ENCODE results near the gene LANCL3. TPM values are rescaled to one million over a fixed set of nuclear protein-coding genes. Genes with fewer than 3 reads are reported as not detected.

The LANCL3 gene
- total and polyA plus RNA-seq, 12 donors: 0.04 to 0.69 (median 0.14) TPM

- DNase-seq: no peak
- TF ChIP-seq POLR2A (IDR thresholded peaks at IDR 0.05) (no peak), CTCF (IDR thresholded peaks at IDR 0.05) (no peak)
- intact Hi-C loops (cut with DNase I): no loop called here
- 71 to 77% (median 74%) methylated on average over 9 of the region's 9 CpGs for WGBS, 4 donors
- Histone ChIP-seq H3K36me3 (replicated peaks in 1 of 2) (no peaks in the 10 kb centered on the region), H3K9me3 (replicated peaks in 1 of 3) (no peaks in the 10 kb centered on the region), H3K27me3 (peaks cover 17% of the 10 kb centered on the region), H3K4me3 (peak overlapping the region in 1 of 4 donors; percentile 66), H3K27ac (peak overlapping the region in 2 of 5 donors; percentile 63 to 73), H3K4me1 (replicated peaks in 1 of 2) (no peaks in the 10 kb centered on the region)
These were observed 115.0 kb downstream of the LANCL3 start for GRCh38 chrX:37686369-37686995.

GRCh38 chrX:37686996-37687395, 115.5 kb downstream of the LANCL3 start:
- peaks cover 17% of the 10 kb centered on the region for H3K27me3 ChIP-seq
- 81 to 90% (median 84%) methylated on average over 3 of the region's 3 CpGs for WGBS, 4 donors
- H3K4me3 ChIP-seq: no peak overlapping the region
- intact Hi-C loops (cut with DNase I): no loop called here
- no peaks in the 10 kb centered on the region for H3K36me3 ChIP-seq (replicated peaks in 1 of 2)
- no peaks in the 10 kb centered on the region for H3K9me3 ChIP-seq (replicated peaks in 1 of 3)
- no peaks in the 10 kb centered on the region for H3K4me1 ChIP-seq (replicated peaks in 1 of 2)
- TF ChIP-seq POLR2A (IDR thresholded peaks at IDR 0.05) (no peak), CTCF (IDR thresholded peaks at IDR 0.05) (no peak)
- DNase-seq: no peak
- no peak overlapping the region for H3K27ac ChIP-seq

- no peak overlapping the region for H3K27ac ChIP-seq
- no peak overlapping the region for H3K4me3 ChIP-seq
- H3K27me3 ChIP-seq: peaks cover 12% of the 10 kb centered on the region
- no peak for TF ChIP-seq POLR2A (IDR thresholded peaks at IDR 0.05)
- H3K4me1 ChIP-seq (replicated peaks in 1 of 2): no peaks in the 10 kb centered on the region
- no peaks in the 10 kb centered on the region for H3K9me3 ChIP-seq (replicated peaks in 1 of 3)
- no peaks in the 10 kb centered on the region for H3K36me3 ChIP-seq (replicated peaks in 1 of 2)
- intact Hi-C loops (cut with DNase I): no loop called here
- no peak for DNase-seq
These were observed 118.7 kb downstream of the LANCL3 start for GRCh38 chrX:37690119-37690518.

- intact Hi-C loops (cut with DNase I): no loop called here
- Histone ChIP-seq H3K4me1 (replicated peaks in 1 of 2) (no peaks in the 10 kb centered on the region), H3K27ac (no peak overlapping the region), H3K4me3 (no peak overlapping the region), H3K9me3 (replicated peaks in 1 of 3) (no peaks in the 10 kb centered on the region), H3K36me3 (replicated peaks in 1 of 2) (no peaks in the 10 kb centered on the region), H3K27me3 (peaks cover 12% of the 10 kb centered on the region)
- 78 to 95% (median 90%) methylated on average over 3 of the region's 3 CpGs for WGBS, 4 donors
- no peak for TF ChIP-seq POLR2A (IDR thresholded peaks at IDR 0.05)
- TF ChIP-seq CTCF (IDR thresholded peaks at IDR 0.05): no peak
- no peak for DNase-seq
These were observed 121.5 kb downstream of the LANCL3 start for GRCh38 chrX:37692918-37693317.

GRCh38 chrX:37697169-37697760, 125.8 kb downstream of the LANCL3 start:
- peak in 1 of 7 donors; percentile 52 for DNase-seq
- H3K27me3 ChIP-seq: peaks cover 3% of the 10 kb centered on the region
- no peaks in the 10 kb centered on the region for H3K4me1 ChIP-seq (replicated peaks in 1 of 2)
- no peak overlapping the region for H3K27ac ChIP-seq
- intact Hi-C loops (cut with DNase I): no loop called here
- no peak overlapping the region for H3K4me3 ChIP-seq
- no peak for TF ChIP-seq CTCF (IDR thresholded peaks at IDR 0.05)
- TF ChIP-seq POLR2A (IDR thresholded peaks at IDR 0.05): no peak
- H3K9me3 ChIP-seq (replicated peaks in 1 of 3): no peaks in the 10 kb centered on the region
- no peaks in the 10 kb centered on the region for H3K36me3 ChIP-seq (replicated peaks in 1 of 2)
- 43 to 80% (median 73%) methylated on average over 1 of the region's 1 CpG for WGBS, 4 donors
